Measurements from ENCODE around the gene VEPH1. TPM values are rescaled to one million over a fixed set of nuclear protein-coding genes. Genes with fewer than 3 reads are reported as not detected.

VEPH1 gene
- total RNA-seq, 1 donor from 2014 or later: 2.7 TPM

- H3K27ac ChIP-seq: no peak overlapping the region
- no peak for TF ChIP-seq POLR2A (IDR thresholded peaks at IDR 0.05)
- no peak for TF ChIP-seq CTCF (IDR thresholded peaks at IDR 0.05)
- TF ChIP-seq POLR2AphosphoS5 (IDR thresholded peaks at IDR 0.05; ENCODE audit: insufficient read depth in 1 of 2, low read depth in 1 of 2): no peak
- H3K9me3 ChIP-seq: no peaks in the 10 kb centered on the region
- H3K27me3 ChIP-seq: no peaks in the 10 kb centered on the region
- intact Hi-C loops (cut with DNase I): no loop called here
- no peaks in the 10 kb centered on the region for H3K36me3 ChIP-seq
- DNase-seq (ENCODE audit: extremely low spot score in 2 of 2): no peak
- H3K4me1 ChIP-seq: no peaks in the 10 kb centered on the region
- no peak overlapping the region for H3K4me3 ChIP-seq
These were observed 231.8 kb downstream of the VEPH1 start for GRCh38 chr3:157271283-157271882.

GRCh38 chr3:157268026-157268425 lies 235.2 kb downstream of the VEPH1 start:
- no peak overlapping the region for H3K27ac ChIP-seq
- no peaks in the 10 kb centered on the region for H3K36me3 ChIP-seq
- no peaks in the 10 kb centered on the region for H3K27me3 ChIP-seq
- H3K4me3 ChIP-seq: no peak overlapping the region
- no peaks in the 10 kb centered on the region for H3K9me3 ChIP-seq
- TF ChIP-seq POLR2AphosphoS5 (IDR thresholded peaks at IDR 0.05; ENCODE audit: insufficient read depth in 1 of 2, low read depth in 1 of 2) (no peak), CTCF (IDR thresholded peaks at IDR 0.05) (no peak)
- intact Hi-C loops (cut with DNase I): no loop called here
- no peak for DNase-seq (ENCODE audit: extremely low spot score in 2 of 2)
- H3K4me1 ChIP-seq: no peaks in the 10 kb centered on the region

GRCh38 chr3:157265931-157266330 lies 237.3 kb downstream of the VEPH1 start:
- intact Hi-C loops (cut with DNase I): no loop called here
- Histone ChIP-seq H3K27ac (no peak overlapping the region), H3K36me3 (no peaks in the 10 kb centered on the region), H3K4me1 (no peaks in the 10 kb centered on the region), H3K9me3 (no peaks in the 10 kb centered on the region), H3K27me3 (no peaks in the 10 kb centered on the region), H3K4me3 (no peak overlapping the region)
- no peak for DNase-seq (ENCODE audit: extremely low spot score in 2 of 2)
- no peak for TF ChIP-seq POLR2AphosphoS5 (IDR thresholded peaks at IDR 0.05; ENCODE audit: insufficient read depth in 1 of 2, low read depth in 1 of 2)
- TF ChIP-seq POLR2A (IDR thresholded peaks at IDR 0.05): no peak
- no peak for TF ChIP-seq CTCF (IDR thresholded peaks at IDR 0.05)

GRCh38 chr3:157263027-157263426 lies 240.2 kb downstream of the VEPH1 start:
- H3K4me3 ChIP-seq: no peak overlapping the region
- H3K27me3 ChIP-seq: no peaks in the 10 kb centered on the region
- TF ChIP-seq CTCF (IDR thresholded peaks at IDR 0.05): no peak
- no peak for TF ChIP-seq POLR2AphosphoS5 (IDR thresholded peaks at IDR 0.05; ENCODE audit: insufficient read depth in 1 of 2, low read depth in 1 of 2)
- TF ChIP-seq POLR2A (IDR thresholded peaks at IDR 0.05): no peak
- intact Hi-C loops (cut with DNase I): no loop called here
- H3K9me3 ChIP-seq: no peaks in the 10 kb centered on the region
- no peak overlapping the region for H3K27ac ChIP-seq
- H3K36me3 ChIP-seq: no peaks in the 10 kb centered on the region
- no peak for DNase-seq (ENCODE audit: extremely low spot score in 2 of 2)
- H3K4me1 ChIP-seq: no peaks in the 10 kb centered on the region

- no peaks in the 10 kb centered on the region for H3K36me3 ChIP-seq
- no peak for DNase-seq (ENCODE audit: extremely low spot score in 2 of 2)
- H3K9me3 ChIP-seq: no peaks in the 10 kb centered on the region
- no peak overlapping the region for H3K27ac ChIP-seq
- intact Hi-C loops (cut with DNase I): no loop called here
- TF ChIP-seq POLR2AphosphoS5 (IDR thresholded peaks at IDR 0.05; ENCODE audit: insufficient read depth in 1 of 2, low read depth in 1 of 2): no peak
- TF ChIP-seq POLR2A (IDR thresholded peaks at IDR 0.05): no peak
- no peak for TF ChIP-seq CTCF (IDR thresholded peaks at IDR 0.05)
- H3K27me3 ChIP-seq: no peaks in the 10 kb centered on the region
- H3K4me1 ChIP-seq: no peaks in the 10 kb centered on the region
- H3K4me3 ChIP-seq: no peak overlapping the region
These were observed 242.2 kb downstream of the VEPH1 start for GRCh38 chr3:157261000-157261399.
